GM12891 (cell line): ENCODE data around the gene MEGF6.
"Not testable (repeated sequence)": the region's sequence is repeated elsewhere in the genome, so short reads cannot be mapped to it uniquely, and the experiment has no call there.

ENCODE experiments used
- POLR2A ChIP-seq: IDR thresholded peaks from 2 replicates; pipeline ENCODE4 v1.6.1; 2011; ENCODE audit warnings: low read depth, low read length, control low read depth
- POLR2AphosphoS5 ChIP-seq: IDR thresholded peaks from 2 replicates; pipeline ENCODE4 v1.6.1; 2011; ENCODE audit warnings: low read depth, low read length, control low read depth
- POU2F2 ChIP-seq: IDR thresholded peaks from 2 replicates; pipeline ENCODE4 v1.6.1; 2011; ENCODE audit warnings: low read depth, mild to moderate bottlenecking, control low read depth, low read length, moderate library complexity
- TAF1 ChIP-seq: IDR thresholded peaks from 2 replicates; pipeline ENCODE4 v1.6.1; 2011; ENCODE audit warnings: low read depth, low read length, control low read depth

GRCh38 chr1:3621151-3621671, 9.9 kb upstream of the MEGF6 start:
- not testable (repeated sequence) for TF ChIP-seq POLR2AphosphoS5, POLR2A, TAF1, POU2F2
